ENCODE measurements around the gene DENND1A. TPM values are rescaled to one million over a fixed set of nuclear protein-coding genes. Genes with fewer than 3 reads are reported as not detected.

The DENND1A gene
- total and polyA plus RNA-seq, 2 of the 13 experiments (the other 11 are each of a cell fraction or from before 2014, with no cell fraction given): 14.8 to 30.1 TPM

GRCh38 chr9:123679330-123679987 lies 250.5 kb downstream of the DENND1A start (continued):
- TF ChIP-seq TRIM22 (IDR thresholded peaks at IDR 0.05) (no peak), GLI4 (CRISPR knock-in tag; IDR thresholded peaks at IDR 0.05; ENCODE audit: borderline replicate concordance) (no peak), ZC3H4 (CRISPR knock-in tag; IDR thresholded peaks at IDR 0.05; ENCODE audit: borderline replicate concordance) (no peak), ZSCAN22 (CRISPR knock-in tag; IDR thresholded peaks at IDR 0.05) (no peak), ZNF850 (CRISPR knock-in tag; conservative IDR thresholded peaks at IDR 0.05) (no peak), CCAR2 (optimal IDR thresholded peaks at IDR 0.05; ENCODE audit: low read depth, low read length) (no peak), ZNF775 (CRISPR knock-in tag; IDR thresholded peaks at IDR 0.05; ENCODE audit: borderline replicate concordance) (no peak), LRRFIP1 (CRISPR knock-in tag; conservative IDR thresholded peaks at IDR 0.05) (no peak), KDM5A (IDR thresholded peaks at IDR 0.05; ENCODE audit: borderline replicate concordance, low read length) (no peak), REL (CRISPR knock-in tag; conservative IDR thresholded peaks at IDR 0.05) (no peak), ZNF142 (CRISPR knock-in tag; IDR thresholded peaks at IDR 0.05) (no peak), ZNF432 (CRISPR knock-in tag; IDR thresholded peaks at IDR 0.05; ENCODE audit: borderline replicate concordance) (no peak), TBP (CRISPR knock-in tag; IDR thresholded peaks at IDR 0.05) (no peak), ZNF605 (CRISPR knock-in tag; IDR thresholded peaks at IDR 0.05) (peak; percentile 49; the same call in 1 of the 2 replicates), CAMTA2 (CRISPR knock-in tag; IDR thresholded peaks at IDR 0.05; ENCODE audit: borderline replicate concordance) (no peak), CTCF (CRISPR knock-in tag; IDR thresholded peaks at IDR 0.05) (no peak), NCOA5 (CRISPR knock-in tag; IDR thresholded peaks at IDR 0.05) (no peak), SALL1 (CRISPR knock-in tag; IDR thresholded peaks at IDR 0.05) (peak; percentile 93)
